ENCODE data around the gene GP1BA. TPM values are rescaled to one million over a fixed set of nuclear protein-coding genes. Genes with fewer than 3 reads are reported as not detected.

Gene GP1BA
- not detected in 3 replicates for total RNA-seq (2021)
- not detected for Bru-seq, nascent RNA
- long read RNA-seq, experiment 1: 0 reads
- long read RNA-seq, experiment 2: 0 reads
- long read RNA-seq, experiment 3: 0 reads

DNA sequence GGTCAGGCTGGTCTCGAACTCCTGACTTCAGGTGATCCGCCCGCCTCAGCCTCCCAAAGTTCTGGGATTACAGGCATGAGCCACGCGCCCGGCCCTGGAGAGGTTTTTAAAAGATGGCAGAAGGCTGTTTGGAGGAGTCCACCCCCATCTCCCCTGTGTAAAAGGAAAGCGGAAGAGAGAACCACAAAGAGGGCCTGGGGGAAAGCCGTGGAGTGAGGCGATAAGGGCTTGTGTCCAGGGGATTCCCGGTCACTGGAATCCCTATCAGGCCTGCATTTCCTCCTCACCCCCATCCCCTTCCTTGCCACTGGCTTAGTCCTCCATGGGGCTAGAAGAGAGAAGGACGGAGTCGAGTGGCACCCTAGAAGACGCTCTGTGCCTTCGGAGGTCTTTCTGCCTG lies at the start of gene GP1BA:
TSS of gene GP1BA (plus strand) at position 315 of the 400 bp plus-strand sequence. CDS start 328 bp downstream, outside the sequence.
- Mint-ChIP-seq H3K4me3 (no peak within 1 kb of the TSS), H3K4me1 (peaks cover 9% of the 10 kb centered on the region), H3K27ac (no peak within 1 kb of the TSS), H3K9me3 (no peaks in the 10 kb centered on the region), H3K27me3 (ENCODE audit: low read depth) (no peaks in the 10 kb centered on the region), H3K36me3 (0 out of 2 replicates have a peak, but pooled peaks cover 8% of the 10 kb centered on the region)
- ChIA-PET POLR2A (interaction anchor here (1.0 kb wide), 2 partner anchors 8 to 22 kb away, joined by 3 to 4 read pairs; partner anchors contain the start of gene RNF167), CTCF (interaction anchor here (3.3 kb wide), 1 partner anchor 23 kb away, joined by 39 read pairs; no protein-coding TSS in a partner anchor)
- DNase-seq (ENCODE audit: low spot score) (no peak), ATAC-seq (no peak)
- TF ChIP-seq IRF2 (CRISPR knock-in tag; IDR thresholded peaks at IDR 0.05; ENCODE audit: borderline replicate concordance, low read depth) (no peak), ESRRA (CRISPR knock-in tag; IDR thresholded peaks at IDR 0.05; ENCODE audit: borderline replicate concordance) (no peak), MAX (CRISPR knock-in tag; IDR thresholded peaks at IDR 0.05) (no peak), ZNF423 (CRISPR knock-in tag; IDR thresholded peaks at IDR 0.05) (no peak), AR (CRISPR knock-in tag; IDR thresholded peaks at IDR 0.05) (no peak), ZBTB21 (CRISPR knock-in tag; IDR thresholded peaks at IDR 0.05; ENCODE audit: borderline replicate concordance) (no peak), ZNF671 (CRISPR knock-in tag; IDR thresholded peaks at IDR 0.05) (no peak), SOX15 (CRISPR knock-in tag; IDR thresholded peaks at IDR 0.05) (no peak), JUN (CRISPR knock-in tag; IDR thresholded peaks at IDR 0.05) (no peak), OVOL2 (CRISPR knock-in tag; IDR thresholded peaks at IDR 0.05; ENCODE audit: borderline replicate concordance) (no peak)

GRCh38 chr17:4884489-4884888 lies 47.6 kb upstream of the GP1BA start:
- H3K36me3 Mint-ChIP-seq: peaks cover 28% of the 10 kb centered on the region
- ChIA-PET CTCF (interaction anchor here (0.8 to 1.2 kb wide), 2 partner anchors 46 to 174 kb away, joined by 3 to 4 read pairs; partner anchors contain the start of gene ARRB2), POLR2A (no interaction called here)
- TF ChIP-seq ZNF263 (CRISPR knock-in tag; IDR thresholded peaks at IDR 0.05; ENCODE audit: low read depth) (no peak), ESRRA (CRISPR knock-in tag; IDR thresholded peaks at IDR 0.05; ENCODE audit: borderline replicate concordance) (no peak), RELA (CRISPR knock-in tag; IDR thresholded peaks at IDR 0.05; ENCODE audit: borderline replicate concordance) (no peak), EMX1 (CRISPR knock-in tag; IDR thresholded peaks at IDR 0.05) (no peak), ZNF396 (CRISPR knock-in tag; IDR thresholded peaks at IDR 0.05; ENCODE audit: borderline replicate concordance) (no peak), GTF2I (CRISPR knock-in tag; conservative IDR thresholded peaks at IDR 0.05) (no peak), CTCF (IDR thresholded peaks at IDR 0.05) (no peak)
- TF ChIP-seq, protein P1, sequence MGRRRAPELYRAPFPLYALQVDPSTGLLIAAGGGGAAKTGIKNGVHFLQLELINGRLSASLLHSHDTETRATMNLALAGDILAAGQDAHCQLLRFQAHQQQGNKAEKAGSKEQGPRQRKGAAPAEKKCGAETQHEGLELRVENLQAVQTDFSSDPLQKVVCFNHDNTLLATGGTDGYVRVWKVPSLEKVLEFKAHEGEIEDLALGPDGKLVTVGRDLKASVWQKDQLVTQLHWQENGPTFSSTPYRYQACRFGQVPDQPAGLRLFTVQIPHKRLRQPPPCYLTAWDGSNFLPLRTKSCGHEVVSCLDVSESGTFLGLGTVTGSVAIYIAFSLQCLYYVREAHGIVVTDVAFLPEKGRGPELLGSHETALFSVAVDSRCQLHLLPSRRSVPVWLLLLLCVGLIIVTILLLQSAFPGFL (CRISPR knock-in tag; IDR thresholded peaks at IDR 0.05; ENCODE audit: borderline replicate concordance): no peak
- TF ChIP-seq, protein P2, sequence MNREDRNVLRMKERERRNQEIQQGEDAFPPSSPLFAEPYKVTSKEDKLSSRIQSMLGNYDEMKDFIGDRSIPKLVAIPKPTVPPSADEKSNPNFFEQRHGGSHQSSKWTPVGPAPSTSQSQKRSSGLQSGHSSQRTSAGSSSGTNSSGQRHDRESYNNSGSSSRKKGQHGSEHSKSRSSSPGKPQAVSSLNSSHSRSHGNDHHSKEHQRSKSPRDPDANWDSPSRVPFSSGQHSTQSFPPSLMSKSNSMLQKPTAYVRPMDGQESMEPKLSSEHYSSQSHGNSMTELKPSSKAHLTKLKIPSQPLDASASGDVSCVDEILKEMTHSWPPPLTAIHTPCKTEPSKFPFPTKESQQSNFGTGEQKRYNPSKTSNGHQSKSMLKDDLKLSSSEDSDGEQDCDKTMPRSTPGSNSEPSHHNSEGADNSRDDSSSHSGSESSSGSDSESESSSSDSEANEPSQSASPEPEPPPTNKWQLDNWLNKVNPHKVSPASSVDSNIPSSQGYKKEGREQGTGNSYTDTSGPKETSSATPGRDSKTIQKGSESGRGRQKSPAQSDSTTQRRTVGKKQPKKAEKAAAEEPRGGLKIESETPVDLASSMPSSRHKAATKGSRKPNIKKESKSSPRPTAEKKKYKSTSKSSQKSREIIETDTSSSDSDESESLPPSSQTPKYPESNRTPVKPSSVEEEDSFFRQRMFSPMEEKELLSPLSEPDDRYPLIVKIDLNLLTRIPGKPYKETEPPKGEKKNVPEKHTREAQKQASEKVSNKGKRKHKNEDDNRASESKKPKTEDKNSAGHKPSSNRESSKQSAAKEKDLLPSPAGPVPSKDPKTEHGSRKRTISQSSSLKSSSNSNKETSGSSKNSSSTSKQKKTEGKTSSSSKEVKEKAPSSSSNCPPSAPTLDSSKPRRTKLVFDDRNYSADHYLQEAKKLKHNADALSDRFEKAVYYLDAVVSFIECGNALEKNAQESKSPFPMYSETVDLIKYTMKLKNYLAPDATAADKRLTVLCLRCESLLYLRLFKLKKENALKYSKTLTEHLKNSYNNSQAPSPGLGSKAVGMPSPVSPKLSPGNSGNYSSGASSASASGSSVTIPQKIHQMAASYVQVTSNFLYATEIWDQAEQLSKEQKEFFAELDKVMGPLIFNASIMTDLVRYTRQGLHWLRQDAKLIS (CRISPR knock-in tag; IDR thresholded peaks at IDR 0.05; ENCODE audit: borderline replicate concordance): no peak
- ATAC-seq (no peak), DNase-seq (ENCODE audit: low spot score) (no peak)
- peaks cover 16% of the 10 kb centered on the region for H3K4me1 Mint-ChIP-seq
- H3K4me3 Mint-ChIP-seq: no peak overlapping the region
- H3K9me3 Mint-ChIP-seq: no peaks in the 10 kb centered on the region
- H3K27ac Mint-ChIP-seq: no peak overlapping the region
- H3K27me3 Mint-ChIP-seq (ENCODE audit: low read depth): no peaks in the 10 kb centered on the region
